ENCODE data around the gene CST11.
"Not testable (repeated sequence)": the region's sequence is repeated elsewhere in the genome, so short reads cannot be mapped to it uniquely, and the experiment has no call there.

CST11 gene

DNA sequence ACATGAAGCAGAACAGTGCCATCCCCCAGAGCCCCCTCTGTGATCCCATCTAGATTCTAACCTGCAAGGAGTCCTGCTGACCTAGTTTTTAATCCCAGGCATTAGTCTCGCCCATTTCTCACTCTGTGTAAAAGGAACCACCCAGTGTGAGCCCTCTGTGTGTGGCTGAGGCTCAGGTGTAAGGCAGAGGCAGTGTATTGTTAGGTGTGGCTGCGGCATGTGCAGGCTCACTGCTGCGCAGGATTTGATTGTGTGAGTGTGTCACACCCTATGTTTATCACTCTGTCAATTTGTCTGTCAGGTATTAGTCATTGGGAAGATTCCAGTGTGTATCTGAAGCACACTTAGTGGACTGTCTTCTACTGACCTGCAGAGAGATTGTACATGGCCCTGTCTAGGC lies 24.5 kb upstream of the CST11 start:
- H3K9ac ChIP-seq (ENCODE audit: low read length) = no peak overlapping the region
- H3K4me1 ChIP-seq (ENCODE audit: control insufficient read depth, insufficient read depth, low read length) = peaks cover 26% of the 10 kb centered on the region
- peaks cover 11% of the 10 kb centered on the region for H3K9me3 ChIP-seq (ENCODE audit: control insufficient read depth, insufficient read depth, low read depth, low read length)
- H3K36me3 ChIP-seq (ENCODE audit: control insufficient read depth, insufficient read depth, low read length) = no peaks in the 10 kb centered on the region
- no peak overlapping the region for H3K27ac ChIP-seq (ENCODE audit: low read depth, low read length)
- H3K4me3 ChIP-seq (ENCODE audit: low read depth, low read length) = no peak overlapping the region
- no peaks in the 10 kb centered on the region for H3K27me3 ChIP-seq (ENCODE audit: control insufficient read depth, insufficient read depth, low read length)

DNA sequence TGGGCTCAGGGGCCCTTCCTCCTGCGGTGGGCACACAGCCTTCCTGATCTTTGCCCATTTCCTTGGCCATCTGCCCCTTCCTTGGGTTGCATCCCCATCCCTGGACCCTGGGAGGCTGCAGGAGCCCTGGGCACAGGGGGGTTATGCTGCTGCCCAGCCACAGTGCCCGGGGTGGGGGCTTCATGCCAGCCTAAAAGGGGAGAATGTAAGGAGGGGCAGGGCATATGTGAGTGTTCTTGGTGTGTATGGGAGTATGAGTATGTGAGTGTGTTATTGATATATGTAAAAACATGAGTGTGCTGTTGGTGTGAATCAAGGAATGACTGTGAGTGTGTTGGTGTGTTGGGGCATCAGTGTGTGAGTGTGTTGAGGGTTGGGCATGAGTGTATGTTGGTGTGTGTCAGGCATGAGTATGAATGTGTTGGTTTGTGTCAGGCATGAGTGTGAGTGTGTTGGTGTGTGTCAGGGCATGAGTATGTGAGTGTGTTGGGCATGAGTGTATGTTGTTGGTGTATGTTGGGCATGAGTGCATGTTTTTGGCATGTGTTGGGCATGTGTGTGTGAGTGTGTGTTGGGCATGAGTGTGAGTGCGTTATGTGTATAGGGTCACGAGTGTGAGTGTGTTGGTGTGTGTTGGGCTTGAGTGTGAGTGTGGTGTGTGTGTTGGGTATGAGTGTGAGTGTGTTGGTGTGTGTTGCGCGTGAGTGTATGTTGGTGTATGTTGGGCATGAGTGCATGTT lies 23.5 kb upstream of the CST11 start:
- Histone ChIP-seq H3K4me3 (ENCODE audit: low read depth, low read length) (no peak overlapping the region), H3K4me1 (ENCODE audit: control insufficient read depth, insufficient read depth, low read length) (peaks cover 34% of the 10 kb centered on the region), H3K9me3 (ENCODE audit: control insufficient read depth, insufficient read depth, low read depth, low read length) (peaks cover 11% of the 10 kb centered on the region), H3K36me3 (ENCODE audit: control insufficient read depth, insufficient read depth, low read length) (no peaks in the 10 kb centered on the region), H3K27me3 (ENCODE audit: control insufficient read depth, insufficient read depth, low read length) (no peaks in the 10 kb centered on the region), H3K27ac (ENCODE audit: low read depth, low read length) (no peak overlapping the region), H3K9ac (ENCODE audit: low read length) (no peak overlapping the region)

DNA sequence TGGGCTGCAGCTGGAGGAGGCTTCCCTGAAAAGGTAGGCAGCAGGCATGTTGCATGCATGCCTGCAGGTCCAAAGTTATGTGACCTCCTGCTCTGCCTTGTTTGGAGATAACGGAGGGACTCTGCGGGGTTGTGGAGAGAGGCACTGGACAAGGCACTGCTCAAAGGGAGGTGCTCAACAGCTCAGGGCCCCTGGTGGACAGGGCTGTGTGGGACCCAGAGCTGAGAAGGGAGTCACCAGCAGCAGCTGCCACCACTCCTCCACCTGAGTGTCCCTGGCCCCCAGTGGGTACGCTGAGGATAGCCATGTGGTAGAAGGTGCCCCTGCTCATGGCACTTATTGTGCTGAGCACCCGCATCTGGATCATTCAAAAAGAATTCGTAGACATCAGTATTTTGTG lies 22.7 kb upstream of the CST11 start:
- no peak overlapping the region for H3K27ac ChIP-seq (ENCODE audit: low read depth, low read length)
- H3K4me3 ChIP-seq (ENCODE audit: low read depth, low read length) = no peak overlapping the region
- H3K4me1 ChIP-seq (ENCODE audit: control insufficient read depth, insufficient read depth, low read length) = peaks cover 34% of the 10 kb centered on the region
- no peaks in the 10 kb centered on the region for H3K36me3 ChIP-seq (ENCODE audit: control insufficient read depth, insufficient read depth, low read length)
- peaks cover 11% of the 10 kb centered on the region for H3K9me3 ChIP-seq (ENCODE audit: control insufficient read depth, insufficient read depth, low read depth, low read length)
- no peak overlapping the region for H3K9ac ChIP-seq (ENCODE audit: low read length)
- no peaks in the 10 kb centered on the region for H3K27me3 ChIP-seq (ENCODE audit: control insufficient read depth, insufficient read depth, low read length)

DNA sequence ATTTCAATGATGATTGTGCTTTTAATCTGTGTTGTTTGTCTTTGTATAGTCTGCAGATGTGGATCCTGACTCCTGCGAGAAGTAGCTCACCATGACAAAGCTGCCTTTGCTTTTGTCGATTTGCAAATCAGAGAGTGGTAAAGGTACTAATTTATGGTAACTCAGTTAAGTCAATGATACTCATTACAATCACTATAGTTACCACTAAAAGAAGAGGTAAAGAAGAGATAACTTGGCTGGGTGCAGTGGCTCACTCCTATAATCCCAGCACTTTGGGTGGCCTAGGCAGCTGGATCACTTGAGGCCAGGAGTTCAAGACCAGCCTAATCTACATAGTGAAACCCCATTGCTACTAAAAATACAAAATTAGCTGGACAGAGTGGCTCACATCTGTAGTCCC lies 20.6 kb upstream of the CST11 start:
- not testable (repeated sequence) for H3K9me3 ChIP-seq (ENCODE audit: control insufficient read depth, insufficient read depth, low read depth, low read length); H3K4me3 ChIP-seq (ENCODE audit: low read depth, low read length)
- H3K27ac ChIP-seq (ENCODE audit: low read depth, low read length) = peak overlapping the region; percentile 83

DNA sequence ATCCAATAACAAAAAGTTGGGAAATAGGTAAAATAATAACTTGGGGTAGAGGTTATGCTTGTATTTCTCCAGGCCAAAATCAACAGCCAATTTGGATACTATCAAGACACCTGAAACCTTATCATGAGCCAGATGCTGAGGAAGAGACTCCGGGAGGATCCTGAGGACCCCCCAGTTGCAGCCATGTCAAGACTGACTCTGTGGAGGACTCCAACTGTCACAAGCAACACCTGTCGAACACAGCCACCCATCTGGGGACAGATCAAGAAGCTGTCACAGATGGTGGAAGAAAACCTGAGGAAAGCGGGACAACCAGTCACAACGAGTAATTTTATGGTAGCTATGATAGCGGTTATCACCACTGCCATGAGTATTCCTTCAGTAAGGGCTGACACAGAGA lies 19.6 kb upstream of the CST11 start:
- not testable (repeated sequence) for H3K9ac ChIP-seq (ENCODE audit: low read length); H3K27me3 ChIP-seq (ENCODE audit: control insufficient read depth, insufficient read depth, low read length); H3K36me3 ChIP-seq (ENCODE audit: control insufficient read depth, insufficient read depth, low read length); H3K27ac ChIP-seq (ENCODE audit: low read depth, low read length); H3K4me3 ChIP-seq (ENCODE audit: low read depth, low read length)
- H3K4me1 ChIP-seq (ENCODE audit: control insufficient read depth, insufficient read depth, low read length) = peaks cover 34% of the 10 kb centered on the region
- H3K9me3 ChIP-seq (ENCODE audit: control insufficient read depth, insufficient read depth, low read depth, low read length) = peaks cover 13% of the 10 kb centered on the region

More for the DNA sequence above, 20.6 kb upstream of the CST11 start:
- H3K9ac ChIP-seq (ENCODE audit: low read length); H3K36me3 ChIP-seq (ENCODE audit: control insufficient read depth, insufficient read depth, low read length); H3K27me3 ChIP-seq (ENCODE audit: control insufficient read depth, insufficient read depth, low read length): not testable (repeated sequence)
- H3K4me1 ChIP-seq (ENCODE audit: control insufficient read depth, insufficient read depth, low read length) = peaks cover 34% of the 10 kb centered on the region

DNA sequence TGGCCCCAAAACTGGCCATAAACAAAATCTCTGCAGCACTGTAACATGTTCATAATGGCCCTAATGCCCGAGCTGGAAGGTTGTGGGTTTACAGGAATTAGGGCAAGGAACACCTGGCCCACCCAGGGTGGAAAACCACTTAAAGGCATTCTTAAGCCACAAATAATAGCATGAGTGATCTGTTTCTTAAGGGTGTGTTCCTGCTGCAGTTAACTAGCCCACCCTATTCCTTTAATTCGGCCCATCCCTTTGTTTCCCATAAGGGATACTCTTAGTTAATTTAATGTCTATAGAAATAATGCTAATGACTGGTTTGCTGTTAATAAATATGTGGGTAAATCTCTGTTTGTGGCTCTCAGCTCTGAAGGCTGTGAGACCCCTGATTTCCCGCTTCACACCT lies 14.3 kb upstream of the CST11 start:
- H3K4me1 ChIP-seq (ENCODE audit: control insufficient read depth, insufficient read depth, low read length); H3K27me3 ChIP-seq (ENCODE audit: control insufficient read depth, insufficient read depth, low read length); H3K4me3 ChIP-seq (ENCODE audit: low read depth, low read length); H3K9ac ChIP-seq (ENCODE audit: low read length); H3K36me3 ChIP-seq (ENCODE audit: control insufficient read depth, insufficient read depth, low read length); H3K27ac ChIP-seq (ENCODE audit: low read depth, low read length): not testable (repeated sequence)
- peaks cover 46% of the 10 kb centered on the region for H3K9me3 ChIP-seq (ENCODE audit: control insufficient read depth, insufficient read depth, low read depth, low read length)

DNA sequence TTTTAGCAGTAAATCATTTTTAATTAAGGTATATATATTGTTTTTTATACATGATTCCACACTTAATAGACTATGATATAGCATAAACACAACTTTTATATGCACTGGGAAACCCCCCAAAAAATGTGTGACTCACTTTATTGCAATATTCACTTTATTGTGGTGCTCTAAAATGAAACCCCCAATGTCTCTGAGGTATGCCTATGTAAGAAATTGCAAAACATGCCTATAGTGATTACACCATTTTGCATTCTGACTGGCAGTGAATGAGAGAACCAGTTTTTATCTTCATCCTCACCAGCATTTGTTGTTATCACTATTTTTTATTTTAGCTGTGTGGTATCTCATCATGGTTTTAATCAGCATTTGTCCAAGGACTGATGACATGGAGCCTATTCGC lies 8.5 kb upstream of the CST11 start:
- no peaks in the 10 kb centered on the region for H3K36me3 ChIP-seq (ENCODE audit: control insufficient read depth, insufficient read depth, low read length)
- peaks cover 28% of the 10 kb centered on the region for H3K9me3 ChIP-seq (ENCODE audit: control insufficient read depth, insufficient read depth, low read depth, low read length)
- H3K27me3 ChIP-seq (ENCODE audit: control insufficient read depth, insufficient read depth, low read length) = no peaks in the 10 kb centered on the region
- no peaks in the 10 kb centered on the region for H3K4me1 ChIP-seq (ENCODE audit: control insufficient read depth, insufficient read depth, low read length)
- no peak overlapping the region for H3K27ac ChIP-seq (ENCODE audit: low read depth, low read length)
- no peak overlapping the region for H3K9ac ChIP-seq (ENCODE audit: low read length)
- H3K4me3 ChIP-seq (ENCODE audit: low read depth, low read length) = no peak overlapping the region

DNA sequence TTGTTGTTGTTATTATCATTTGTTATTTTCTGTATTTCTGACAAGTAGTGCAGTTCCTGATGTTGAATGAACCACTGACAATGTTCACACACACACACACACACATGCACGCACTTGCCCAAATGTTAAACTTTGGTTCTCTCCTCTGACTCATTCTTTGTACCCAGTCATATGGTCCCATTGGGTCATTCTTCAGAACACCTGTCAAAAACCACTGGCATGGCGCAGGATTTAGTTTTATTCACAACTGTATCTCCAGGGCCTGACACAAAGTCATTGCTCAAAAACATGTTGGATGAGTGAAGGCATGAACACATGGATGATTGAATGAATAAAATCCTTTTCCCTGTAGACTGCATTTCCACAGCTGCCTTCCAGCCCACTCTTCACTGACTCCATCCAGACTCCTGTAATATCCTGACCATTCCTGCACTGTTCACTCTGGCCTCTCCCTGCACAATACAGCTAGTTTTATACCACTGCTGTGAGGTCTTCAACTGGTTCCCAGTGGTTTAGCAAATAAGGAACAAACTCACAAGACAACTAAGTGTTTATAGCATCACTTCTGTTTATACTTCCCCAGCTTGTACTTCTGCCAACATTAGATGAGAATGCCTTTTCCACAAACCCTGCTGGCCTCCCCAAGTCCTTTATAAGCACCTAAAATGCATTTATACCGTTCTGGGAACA lies 6.9 kb upstream of the CST11 start:
- Histone ChIP-seq H3K9ac (ENCODE audit: low read length) (no peak overlapping the region), H3K27ac (ENCODE audit: low read depth, low read length) (no peak overlapping the region), H3K4me1 (ENCODE audit: control insufficient read depth, insufficient read depth, low read length) (no peaks in the 10 kb centered on the region), H3K36me3 (ENCODE audit: control insufficient read depth, insufficient read depth, low read length) (no peaks in the 10 kb centered on the region), H3K4me3 (ENCODE audit: low read depth, low read length) (no peak overlapping the region), H3K9me3 (ENCODE audit: control insufficient read depth, insufficient read depth, low read depth, low read length) (peaks cover 18% of the 10 kb centered on the region), H3K27me3 (ENCODE audit: control insufficient read depth, insufficient read depth, low read length) (no peaks in the 10 kb centered on the region)

DNA sequence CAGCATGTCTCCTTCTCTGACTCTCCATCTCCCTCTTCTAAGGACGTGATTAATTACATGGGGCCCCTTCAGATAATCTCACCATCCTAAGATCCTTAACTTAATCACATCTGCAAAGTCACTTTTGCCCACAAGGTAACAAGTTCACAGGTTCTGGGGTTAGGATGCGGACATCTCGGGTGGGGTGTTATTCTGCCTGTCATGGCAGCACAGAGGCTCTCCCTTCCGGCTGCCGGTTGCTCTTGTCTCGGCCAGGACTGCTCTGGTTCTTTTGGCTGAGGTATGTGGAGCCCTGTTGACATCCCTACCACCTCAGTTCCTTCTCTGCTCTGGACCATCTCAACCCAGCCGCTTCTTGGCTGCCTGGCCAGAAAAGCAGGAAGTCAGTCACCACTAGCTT lies 4.2 kb upstream of the CST11 start:
- Histone ChIP-seq H3K4me3 (ENCODE audit: low read depth, low read length) (no peak overlapping the region), H3K4me1 (ENCODE audit: control insufficient read depth, insufficient read depth, low read length) (0 out of 2 replicates have a peak, but pooled peaks cover 5% of the 10 kb centered on the region), H3K9ac (ENCODE audit: low read length) (no peak overlapping the region), H3K27ac (ENCODE audit: low read depth, low read length) (no peak overlapping the region), H3K27me3 (ENCODE audit: control insufficient read depth, insufficient read depth, low read length) (no peaks in the 10 kb centered on the region), H3K9me3 (ENCODE audit: control insufficient read depth, insufficient read depth, low read depth, low read length) (peaks cover 8% of the 10 kb centered on the region), H3K36me3 (ENCODE audit: control insufficient read depth, insufficient read depth, low read length) (no peaks in the 10 kb centered on the region)

DNA sequence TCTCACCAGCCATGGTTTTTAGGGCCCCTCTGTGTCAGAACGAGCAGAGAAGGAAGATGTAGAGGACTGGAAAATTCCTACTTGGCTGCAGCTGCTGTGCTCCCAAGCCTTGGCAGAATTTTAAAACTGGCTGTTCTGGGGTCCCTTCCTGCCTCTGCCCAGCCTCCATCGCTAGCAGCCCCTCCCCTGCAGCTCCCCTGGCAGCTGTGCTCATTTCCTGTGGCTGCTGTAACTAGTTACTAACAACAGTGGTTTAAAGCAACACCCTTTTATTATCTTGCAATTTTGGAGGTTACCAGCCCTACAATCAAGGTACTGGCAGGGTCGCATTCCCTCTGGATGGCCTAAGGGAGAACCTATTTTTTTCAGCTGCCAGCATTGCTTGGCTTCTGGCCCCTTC lies 3.7 kb upstream of the CST11 start:
- Histone ChIP-seq H3K9ac (ENCODE audit: low read length) (no peak overlapping the region), H3K4me3 (ENCODE audit: low read depth, low read length) (no peak overlapping the region), H3K36me3 (ENCODE audit: control insufficient read depth, insufficient read depth, low read length) (no peaks in the 10 kb centered on the region), H3K9me3 (ENCODE audit: control insufficient read depth, insufficient read depth, low read depth, low read length) (peaks cover 8% of the 10 kb centered on the region), H3K27ac (ENCODE audit: low read depth, low read length) (no peak overlapping the region), H3K4me1 (ENCODE audit: control insufficient read depth, insufficient read depth, low read length) (0 out of 2 replicates have a peak, but pooled peaks cover 5% of the 10 kb centered on the region), H3K27me3 (ENCODE audit: control insufficient read depth, insufficient read depth, low read length) (no peaks in the 10 kb centered on the region)

DNA sequence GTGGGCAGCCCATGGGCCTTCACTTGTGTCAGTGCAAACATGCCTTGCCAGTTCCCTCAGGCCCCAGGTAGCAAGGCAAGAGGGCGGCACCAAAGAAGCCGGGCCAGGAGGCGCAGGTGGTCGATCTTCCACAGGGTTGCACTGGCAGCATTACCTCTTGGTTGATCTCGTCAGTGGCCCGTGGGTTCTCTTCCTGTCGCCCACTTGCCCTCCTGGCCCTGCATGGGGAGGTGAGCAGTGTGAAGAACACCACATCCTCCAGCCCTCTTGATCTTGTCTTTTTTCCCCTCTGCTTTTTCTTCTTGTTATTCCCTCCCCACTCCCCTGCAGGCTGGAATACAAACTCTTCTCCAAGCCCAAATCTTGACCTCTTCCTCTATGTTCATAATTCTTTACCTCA lies 3.0 kb upstream of the CST11 start:
- Histone ChIP-seq H3K4me1 (ENCODE audit: control insufficient read depth, insufficient read depth, low read length) (0 out of 2 replicates have a peak, but pooled peaks cover 5% of the 10 kb centered on the region), H3K4me3 (ENCODE audit: low read depth, low read length) (no peak overlapping the region), H3K27me3 (ENCODE audit: control insufficient read depth, insufficient read depth, low read length) (no peaks in the 10 kb centered on the region), H3K9me3 (ENCODE audit: control insufficient read depth, insufficient read depth, low read depth, low read length) (peaks cover 8% of the 10 kb centered on the region), H3K27ac (ENCODE audit: low read depth, low read length) (no peak overlapping the region), H3K36me3 (ENCODE audit: control insufficient read depth, insufficient read depth, low read length) (no peaks in the 10 kb centered on the region), H3K9ac (ENCODE audit: low read length) (no peak overlapping the region)

Data from HUES6 (cell line).